ENCODE data around the gene HACD2.

HACD2 gene

GRCh38 chr3:123534264-123534663, 50.6 kb downstream of the HACD2 start:
- H3K27me3 ChIP-seq (ENCODE audit: control insufficient read depth, insufficient read depth, low read length) = no peaks in the 10 kb centered on the region
- no peak overlapping the region for H3K4me3 ChIP-seq (ENCODE audit: low read length)
- H3K9me3 ChIP-seq (ENCODE audit: control insufficient read depth, low read depth, low read length) = no peaks in the 10 kb centered on the region
- H3K27ac ChIP-seq (ENCODE audit: low read length) = no peak overlapping the region
- H3K9ac ChIP-seq (ENCODE audit: low read length) = no peak overlapping the region
- no peaks in the 10 kb centered on the region for H3K4me1 ChIP-seq (ENCODE audit: control insufficient read depth, low read depth, low read length)
- no peaks in the 10 kb centered on the region for H3K36me3 ChIP-seq (ENCODE audit: control insufficient read depth, low read depth, low read length)

DNA sequence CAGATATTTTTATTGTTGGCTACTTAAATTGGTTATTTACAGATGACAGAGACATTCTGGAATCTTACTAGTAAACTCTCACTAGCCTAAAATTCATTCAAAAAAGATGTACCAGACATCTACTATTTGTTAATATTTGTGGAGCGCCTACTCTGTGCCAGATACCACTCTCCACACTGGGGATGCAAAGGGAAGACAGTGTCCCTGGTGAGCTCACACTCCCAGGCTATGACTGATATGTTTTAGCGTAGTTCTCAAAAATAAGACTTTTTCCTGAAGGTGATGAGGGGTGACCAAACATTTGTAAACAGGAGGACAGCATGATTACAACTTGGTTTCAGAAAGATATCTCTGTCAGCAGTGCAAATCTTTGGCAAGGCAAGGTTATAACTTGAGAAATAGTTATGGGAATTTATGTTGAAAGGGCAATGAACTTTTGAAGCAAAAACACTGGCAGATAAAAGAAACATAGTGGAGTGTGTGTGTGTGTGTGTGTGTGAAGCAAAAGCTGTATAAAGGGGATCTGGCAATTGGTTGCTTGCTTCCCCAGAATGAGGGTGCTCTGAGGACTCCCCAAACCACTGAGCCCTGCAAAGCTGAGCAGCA, 51.2 kb downstream of the HACD2 start:
- Histone ChIP-seq H3K36me3 (ENCODE audit: control insufficient read depth, low read depth, low read length) (no peaks in the 10 kb centered on the region), H3K4me1 (ENCODE audit: control insufficient read depth, low read depth, low read length) (no peaks in the 10 kb centered on the region), H3K9ac (ENCODE audit: low read length) (no peak overlapping the region), H3K9me3 (ENCODE audit: control insufficient read depth, low read depth, low read length) (no peaks in the 10 kb centered on the region), H3K4me3 (ENCODE audit: low read length) (no peak overlapping the region), H3K27ac (ENCODE audit: low read length) (no peak overlapping the region), H3K27me3 (ENCODE audit: control insufficient read depth, insufficient read depth, low read length) (no peaks in the 10 kb centered on the region)

GRCh38 chr3:123528130-123528529, 56.7 kb downstream of the HACD2 start:
- no peak overlapping the region for H3K27ac ChIP-seq (ENCODE audit: low read length)
- H3K27me3 ChIP-seq (ENCODE audit: control insufficient read depth, insufficient read depth, low read length) = no peaks in the 10 kb centered on the region
- H3K36me3 ChIP-seq (ENCODE audit: control insufficient read depth, low read depth, low read length) = peaks cover 18% of the 10 kb centered on the region
- no peak overlapping the region for H3K9ac ChIP-seq (ENCODE audit: low read length)
- H3K4me1 ChIP-seq (ENCODE audit: control insufficient read depth, low read depth, low read length) = no peaks in the 10 kb centered on the region
- no peak overlapping the region for H3K4me3 ChIP-seq (ENCODE audit: low read length)
- H3K9me3 ChIP-seq (ENCODE audit: control insufficient read depth, low read depth, low read length) = no peaks in the 10 kb centered on the region

GRCh38 chr3:123527046-123527445, 57.8 kb downstream of the HACD2 start:
- no peak overlapping the region for H3K27ac ChIP-seq (ENCODE audit: low read length)
- H3K9me3 ChIP-seq (ENCODE audit: control insufficient read depth, low read depth, low read length) = no peaks in the 10 kb centered on the region
- no peak overlapping the region for H3K9ac ChIP-seq (ENCODE audit: low read length)
- no peaks in the 10 kb centered on the region for H3K4me1 ChIP-seq (ENCODE audit: control insufficient read depth, low read depth, low read length)
- H3K36me3 ChIP-seq (ENCODE audit: control insufficient read depth, low read depth, low read length) = peaks cover 21% of the 10 kb centered on the region
- no peaks in the 10 kb centered on the region for H3K27me3 ChIP-seq (ENCODE audit: control insufficient read depth, insufficient read depth, low read length)
- H3K4me3 ChIP-seq (ENCODE audit: low read length) = no peak overlapping the region

GRCh38 chr3:123526474-123526873, 58.4 kb downstream of the HACD2 start:
- H3K4me3 ChIP-seq (ENCODE audit: low read length) = no peak overlapping the region
- peaks cover 21% of the 10 kb centered on the region for H3K36me3 ChIP-seq (ENCODE audit: control insufficient read depth, low read depth, low read length)
- H3K27ac ChIP-seq (ENCODE audit: low read length) = no peak overlapping the region
- H3K9me3 ChIP-seq (ENCODE audit: control insufficient read depth, low read depth, low read length) = no peaks in the 10 kb centered on the region
- no peak overlapping the region for H3K9ac ChIP-seq (ENCODE audit: low read length)
- no peaks in the 10 kb centered on the region for H3K27me3 ChIP-seq (ENCODE audit: control insufficient read depth, insufficient read depth, low read length)
- no peaks in the 10 kb centered on the region for H3K4me1 ChIP-seq (ENCODE audit: control insufficient read depth, low read depth, low read length)

GRCh38 chr3:123525433-123525832, 59.4 kb downstream of the HACD2 start:
- H3K9me3 ChIP-seq (ENCODE audit: control insufficient read depth, low read depth, low read length) = no peaks in the 10 kb centered on the region
- no peak overlapping the region for H3K9ac ChIP-seq (ENCODE audit: low read length)
- H3K36me3 ChIP-seq (ENCODE audit: control insufficient read depth, low read depth, low read length) = peaks cover 21% of the 10 kb centered on the region
- H3K4me3 ChIP-seq (ENCODE audit: low read length) = no peak overlapping the region
- H3K27ac ChIP-seq (ENCODE audit: low read length) = no peak overlapping the region
- H3K27me3 ChIP-seq (ENCODE audit: control insufficient read depth, insufficient read depth, low read length) = no peaks in the 10 kb centered on the region
- no peaks in the 10 kb centered on the region for H3K4me1 ChIP-seq (ENCODE audit: control insufficient read depth, low read depth, low read length)

- Histone ChIP-seq H3K9me3 (ENCODE audit: control insufficient read depth, low read depth, low read length) (no peaks in the 10 kb centered on the region), H3K36me3 (ENCODE audit: control insufficient read depth, low read depth, low read length) (peaks cover 21% of the 10 kb centered on the region), H3K27me3 (ENCODE audit: control insufficient read depth, insufficient read depth, low read length) (no peaks in the 10 kb centered on the region), H3K9ac (ENCODE audit: low read length) (no peak overlapping the region), H3K27ac (ENCODE audit: low read length) (no peak overlapping the region), H3K4me1 (ENCODE audit: control insufficient read depth, low read depth, low read length) (no peaks in the 10 kb centered on the region), H3K4me3 (ENCODE audit: low read length) (no peak overlapping the region)
These were observed 59.9 kb downstream of the HACD2 start for GRCh38 chr3:123524981-123525380.

GRCh38 chr3:123523023-123523412, 61.8 kb downstream of the HACD2 start:
- H3K9ac ChIP-seq (ENCODE audit: low read length) = no peak overlapping the region
- no peaks in the 10 kb centered on the region for H3K4me1 ChIP-seq (ENCODE audit: control insufficient read depth, low read depth, low read length)
- H3K4me3 ChIP-seq (ENCODE audit: low read length) = no peak overlapping the region
- peaks cover 20% of the 10 kb centered on the region for H3K36me3 ChIP-seq (ENCODE audit: control insufficient read depth, low read depth, low read length)
- no peaks in the 10 kb centered on the region for H3K9me3 ChIP-seq (ENCODE audit: control insufficient read depth, low read depth, low read length)
- H3K27me3 ChIP-seq (ENCODE audit: control insufficient read depth, insufficient read depth, low read length) = no peaks in the 10 kb centered on the region
- no peak overlapping the region for H3K27ac ChIP-seq (ENCODE audit: low read length)

DNA sequence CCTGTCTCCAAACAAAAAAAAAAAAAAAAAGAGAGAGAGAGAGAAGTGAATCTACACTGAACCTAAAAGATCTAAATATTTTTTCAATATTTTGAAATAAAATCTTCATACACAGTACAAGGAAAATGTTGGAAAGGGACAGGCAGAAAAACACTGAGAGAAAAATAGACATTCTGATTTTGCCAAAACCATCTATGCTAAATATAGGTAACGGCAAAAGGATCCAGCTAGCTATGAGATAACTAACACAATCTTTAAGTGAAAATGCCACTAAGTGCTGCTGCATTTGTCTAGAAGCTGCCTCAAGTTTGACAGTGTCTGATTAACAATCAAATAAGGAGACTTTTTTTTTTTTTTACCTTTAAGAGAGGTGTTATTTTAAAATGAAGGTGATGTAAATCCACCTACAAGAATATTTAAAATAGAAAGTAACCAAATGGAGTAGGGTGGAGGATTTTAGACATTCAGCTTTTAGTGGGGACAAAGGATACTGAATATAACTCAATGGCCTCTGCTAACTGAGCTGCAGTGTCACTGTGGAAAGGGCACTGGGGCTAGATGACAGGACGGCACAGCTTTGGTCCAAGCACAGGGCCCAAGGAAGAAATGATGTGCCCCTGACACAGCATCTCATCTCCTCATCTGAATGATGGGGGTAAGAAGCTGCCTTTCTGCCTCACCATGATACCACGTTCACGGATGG, 62.4 kb downstream of the HACD2 start:
- H3K4me1 ChIP-seq (ENCODE audit: control insufficient read depth, low read depth, low read length) = no peaks in the 10 kb centered on the region
- H3K36me3 ChIP-seq (ENCODE audit: control insufficient read depth, low read depth, low read length) = peaks cover 15% of the 10 kb centered on the region
- H3K9ac ChIP-seq (ENCODE audit: low read length) = no peak overlapping the region
- H3K27me3 ChIP-seq (ENCODE audit: control insufficient read depth, insufficient read depth, low read length) = no peaks in the 10 kb centered on the region
- no peak overlapping the region for H3K27ac ChIP-seq (ENCODE audit: low read length)
- no peaks in the 10 kb centered on the region for H3K9me3 ChIP-seq (ENCODE audit: control insufficient read depth, low read depth, low read length)
- H3K4me3 ChIP-seq (ENCODE audit: low read length) = no peak overlapping the region

DNA sequence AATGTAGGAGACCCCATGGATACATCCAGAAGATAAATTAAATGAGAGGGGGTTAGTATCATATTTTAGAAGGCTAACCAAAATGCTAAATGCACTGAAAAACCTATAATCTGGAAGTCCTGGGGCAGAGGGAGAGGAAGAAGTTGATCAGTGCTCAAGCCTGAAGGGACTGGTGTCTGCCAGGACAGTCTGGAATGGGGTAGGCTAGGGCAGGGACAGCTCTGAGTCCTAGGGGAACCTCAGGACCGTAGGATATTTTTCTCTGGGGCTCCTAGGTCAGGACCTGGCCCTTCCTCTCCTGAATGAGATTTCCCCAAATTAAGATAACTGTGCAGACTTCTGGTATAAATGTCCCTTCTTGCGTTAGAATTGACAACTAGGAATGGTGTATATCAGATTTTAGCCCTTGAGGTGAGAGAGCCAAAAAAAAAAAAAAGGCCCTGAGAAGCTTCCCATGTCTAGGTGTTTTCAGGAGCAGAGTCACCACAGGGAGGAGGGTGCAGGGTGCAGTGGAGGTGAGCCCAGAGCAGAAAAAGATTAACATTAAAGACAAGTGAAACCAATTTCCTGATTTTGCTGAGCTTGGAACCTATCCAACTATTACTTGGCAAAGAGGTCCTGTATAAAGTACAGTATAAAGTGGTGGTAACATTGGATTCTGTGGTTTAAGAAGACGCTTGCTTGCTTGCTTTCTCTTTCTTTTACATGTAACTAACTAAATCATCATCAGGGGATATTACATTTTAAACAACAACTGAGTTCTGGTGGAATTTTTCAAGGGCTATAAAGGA, 63.5 kb downstream of the HACD2 start:
- no peak overlapping the region for H3K27ac ChIP-seq (ENCODE audit: low read length)
- H3K4me1 ChIP-seq (ENCODE audit: control insufficient read depth, low read depth, low read length) = no peaks in the 10 kb centered on the region
- no peaks in the 10 kb centered on the region for H3K27me3 ChIP-seq (ENCODE audit: control insufficient read depth, insufficient read depth, low read length)
- no peak overlapping the region for H3K9ac ChIP-seq (ENCODE audit: low read length)
- H3K4me3 ChIP-seq (ENCODE audit: low read length) = no peak overlapping the region
- H3K36me3 ChIP-seq (ENCODE audit: control insufficient read depth, low read depth, low read length) = peaks cover 5% of the 10 kb centered on the region
- no peaks in the 10 kb centered on the region for H3K9me3 ChIP-seq (ENCODE audit: control insufficient read depth, low read depth, low read length)

DNA sequence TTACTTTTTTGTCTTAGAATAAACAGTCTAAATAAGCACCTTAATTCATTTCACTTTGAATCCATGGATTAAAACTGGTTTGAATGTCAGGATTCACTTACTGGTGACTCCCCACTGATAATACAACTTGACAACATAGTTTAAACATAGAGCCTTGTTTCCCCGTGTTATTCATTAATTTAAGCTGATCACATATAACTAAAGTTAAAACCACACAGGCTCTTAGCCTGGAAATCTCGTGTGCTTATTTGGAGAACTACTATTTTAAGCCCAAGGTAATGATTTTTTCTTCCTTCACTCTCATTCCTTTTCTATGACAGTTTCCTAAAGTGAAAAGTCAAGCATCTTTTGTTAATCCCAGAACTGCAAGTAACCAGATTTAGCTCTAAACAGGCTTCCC, 64.2 kb downstream of the HACD2 start:
- Histone ChIP-seq H3K36me3 (ENCODE audit: control insufficient read depth, low read depth, low read length) (peaks cover 3% of the 10 kb centered on the region), H3K4me3 (ENCODE audit: low read length) (no peak overlapping the region), H3K9ac (ENCODE audit: low read length) (no peak overlapping the region), H3K27ac (ENCODE audit: low read length) (no peak overlapping the region), H3K4me1 (ENCODE audit: control insufficient read depth, low read depth, low read length) (no peaks in the 10 kb centered on the region), H3K27me3 (ENCODE audit: control insufficient read depth, insufficient read depth, low read length) (no peaks in the 10 kb centered on the region), H3K9me3 (ENCODE audit: control insufficient read depth, low read depth, low read length) (no peaks in the 10 kb centered on the region)
